ENCODE data around the gene REEP1.

- TF ChIP-seq CTCF (conservative IDR thresholded peaks at IDR 0.05 in 1 of 2, IDR thresholded peaks at IDR 0.05 in 1 of 2; ENCODE audit: extremely low read depth in 1 of 2, insufficient read depth in 1 of 2, low read depth in 1 of 2, low read length in 2 of 2), result no peak
- TF ChIP-seq EZH2 (IDR thresholded peaks at IDR 0.05; ENCODE audit: borderline replicate concordance, low read length), result no peak
Measured at GRCh38 chr2:86336675-86337243, 667 bp downstream of the REEP1 start.

Data from mammary epithelial cell (primary cell).